Tibial nerve (tissue), 3 donors: ENCODE data around the gene SLC14A1.

ENCODE experiments used
- POLR2A ChIP-seq, 2 donors: fragments of 450-650 bp; IDR thresholded peaks; one replicate each; pipeline ENCODE4 v1.6.1; 2017; ENCODE audit warnings: antibody characterized with exemption in 2 of 2, mild to moderate bottlenecking in 2 of 2, moderate library complexity in 2 of 2
- TF ChIP-seq, protein P1 (sequence below), 5 experiments: fragments of 200-600 bp in 3 of 5; fragments of 450-650 bp in 2 of 5; sonication (generic) in 3 of 5; IDR thresholded peaks; one replicate each; pipeline ENCODE4 v1.5.1; 2016 to 2019; ENCODE audit warnings: antibody characterized with exemption in 5 of 5, mild to moderate bottlenecking in 3 of 5, moderate library complexity in 2 of 5

DNA sequence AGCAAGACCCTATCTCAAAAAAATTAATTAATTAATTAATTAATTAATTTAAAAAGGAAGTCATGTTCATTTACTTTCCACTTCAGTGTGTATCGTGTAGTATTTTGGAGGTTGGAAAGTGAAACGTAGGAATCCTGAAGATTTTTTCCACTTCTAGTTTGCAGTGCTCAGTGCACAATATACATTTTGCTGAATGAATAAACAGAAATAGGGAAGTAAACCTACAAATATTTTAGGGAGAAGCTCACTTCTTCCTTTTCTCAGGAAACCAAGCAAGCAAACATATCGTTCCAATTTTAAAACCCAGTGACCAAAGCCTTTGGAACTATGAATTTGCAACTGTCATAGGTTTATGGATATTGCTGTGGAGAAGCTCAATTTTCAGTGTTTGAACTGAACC lies 27.8 kb downstream of the SLC14A1 start:
- TF ChIP-seq POLR2A (IDR thresholded peaks at IDR 0.05), result no peak
- TF ChIP-seq, protein P1, sequence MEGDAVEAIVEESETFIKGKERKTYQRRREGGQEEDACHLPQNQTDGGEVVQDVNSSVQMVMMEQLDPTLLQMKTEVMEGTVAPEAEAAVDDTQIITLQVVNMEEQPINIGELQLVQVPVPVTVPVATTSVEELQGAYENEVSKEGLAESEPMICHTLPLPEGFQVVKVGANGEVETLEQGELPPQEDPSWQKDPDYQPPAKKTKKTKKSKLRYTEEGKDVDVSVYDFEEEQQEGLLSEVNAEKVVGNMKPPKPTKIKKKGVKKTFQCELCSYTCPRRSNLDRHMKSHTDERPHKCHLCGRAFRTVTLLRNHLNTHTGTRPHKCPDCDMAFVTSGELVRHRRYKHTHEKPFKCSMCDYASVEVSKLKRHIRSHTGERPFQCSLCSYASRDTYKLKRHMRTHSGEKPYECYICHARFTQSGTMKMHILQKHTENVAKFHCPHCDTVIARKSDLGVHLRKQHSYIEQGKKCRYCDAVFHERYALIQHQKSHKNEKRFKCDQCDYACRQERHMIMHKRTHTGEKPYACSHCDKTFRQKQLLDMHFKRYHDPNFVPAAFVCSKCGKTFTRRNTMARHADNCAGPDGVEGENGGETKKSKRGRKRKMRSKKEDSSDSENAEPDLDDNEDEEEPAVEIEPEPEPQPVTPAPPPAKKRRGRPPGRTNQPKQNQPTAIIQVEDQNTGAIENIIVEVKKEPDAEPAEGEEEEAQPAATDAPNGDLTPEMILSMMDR (IDR thresholded peaks at IDR 0.05), result no peak
